A673 (cell line): ENCODE results near the gene PTX4.

Experiments used
- EZH2 ChIP-seq: fragments of 200-600 bp; sonication (generic); IDR thresholded peaks from 2 replicates; pipeline ENCODE4 v1.6.1; 2017; ENCODE audit warnings: borderline replicate concordance, low read depth, mild to moderate bottlenecking, mixed read lengths, antibody characterized with exemption, low read length; ENCODE audit not compliant: poor library complexity, severe bottlenecking
- TF ChIP-seq, protein P1 (sequence below): fragments of 300-800, 200-600 bp; sonication (generic); conservative IDR thresholded peaks from 2 replicates; pipeline ENCODE4 v1.5.1; 2017; ENCODE audit warnings: low read depth, mild to moderate bottlenecking, antibody characterized with exemption, low read length, moderate library complexity, mixed read lengths

DNA sequence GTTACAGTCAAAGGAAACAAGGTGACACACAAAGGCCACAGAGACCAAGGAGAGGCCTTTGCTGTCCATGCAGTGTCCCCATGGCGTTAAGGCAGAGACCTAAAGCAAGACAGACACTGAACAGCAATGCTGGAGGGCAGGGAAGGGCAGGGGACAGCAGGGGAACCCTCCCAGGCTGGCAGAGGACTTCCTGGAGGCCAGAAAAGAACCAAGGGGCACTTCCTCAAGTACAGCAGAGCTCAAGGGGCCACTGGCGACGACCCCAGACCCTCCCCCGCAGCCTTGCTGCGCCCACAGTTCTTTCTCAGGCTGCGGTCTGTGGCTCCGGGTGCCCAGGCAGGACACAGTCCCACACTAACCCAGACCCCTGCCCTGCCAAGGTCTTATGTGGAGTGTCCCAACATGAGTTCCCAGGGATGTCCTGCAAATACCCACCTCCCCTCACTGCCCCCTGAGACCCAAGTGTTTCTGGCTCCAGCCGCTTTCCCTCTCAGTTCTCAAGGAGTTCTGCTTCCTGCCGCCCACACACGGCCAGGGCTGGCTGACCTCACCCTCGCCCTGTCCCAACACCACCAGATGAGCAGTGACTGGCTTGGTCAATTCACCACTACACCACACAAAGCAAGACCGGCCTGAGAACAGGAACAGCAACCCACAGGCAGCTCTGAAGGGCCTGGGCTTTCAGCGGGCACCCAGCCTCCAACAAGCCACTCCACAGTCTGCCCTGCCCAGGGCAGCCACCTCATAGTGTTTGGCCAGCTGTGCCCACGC is 18.1 kb downstream of the PTX4 start:
- TF ChIP-seq, protein P1, sequence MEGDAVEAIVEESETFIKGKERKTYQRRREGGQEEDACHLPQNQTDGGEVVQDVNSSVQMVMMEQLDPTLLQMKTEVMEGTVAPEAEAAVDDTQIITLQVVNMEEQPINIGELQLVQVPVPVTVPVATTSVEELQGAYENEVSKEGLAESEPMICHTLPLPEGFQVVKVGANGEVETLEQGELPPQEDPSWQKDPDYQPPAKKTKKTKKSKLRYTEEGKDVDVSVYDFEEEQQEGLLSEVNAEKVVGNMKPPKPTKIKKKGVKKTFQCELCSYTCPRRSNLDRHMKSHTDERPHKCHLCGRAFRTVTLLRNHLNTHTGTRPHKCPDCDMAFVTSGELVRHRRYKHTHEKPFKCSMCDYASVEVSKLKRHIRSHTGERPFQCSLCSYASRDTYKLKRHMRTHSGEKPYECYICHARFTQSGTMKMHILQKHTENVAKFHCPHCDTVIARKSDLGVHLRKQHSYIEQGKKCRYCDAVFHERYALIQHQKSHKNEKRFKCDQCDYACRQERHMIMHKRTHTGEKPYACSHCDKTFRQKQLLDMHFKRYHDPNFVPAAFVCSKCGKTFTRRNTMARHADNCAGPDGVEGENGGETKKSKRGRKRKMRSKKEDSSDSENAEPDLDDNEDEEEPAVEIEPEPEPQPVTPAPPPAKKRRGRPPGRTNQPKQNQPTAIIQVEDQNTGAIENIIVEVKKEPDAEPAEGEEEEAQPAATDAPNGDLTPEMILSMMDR, result no peak
- no peak for TF ChIP-seq EZH2
